ENCODE results near the gene CEP170B.
A peak's percentile ranks its signal among the peaks of the same experiment; 100 is the strongest.
"Not testable (repeated sequence)": the region's sequence is repeated elsewhere in the genome, so short reads cannot be mapped to it uniquely, and the experiment has no call there.

The CEP170B gene

GRCh38 chr14:104888489-104889374 lies 23.7 kb downstream of the CEP170B start:
- H3K36me3 ChIP-seq (ENCODE audit: control insufficient read depth, insufficient read depth, low read length), result no peaks in the 10 kb centered on the region
- H3K9ac ChIP-seq (ENCODE audit: low read length), result no peak overlapping the region
- no peaks in the 10 kb centered on the region for H3K4me1 ChIP-seq (ENCODE audit: control insufficient read depth, insufficient read depth, low read length)
- no peak overlapping the region for H3K4me3 ChIP-seq (ENCODE audit: low read length)
- H3K27me3 ChIP-seq (ENCODE audit: control insufficient read depth, insufficient read depth, low read length), result no peaks in the 10 kb centered on the region
- no peak overlapping the region for H3K27ac ChIP-seq (ENCODE audit: low read depth, low read length)

GRCh38 chr14:104889375-104889757 lies 24.3 kb downstream of the CEP170B start:
- Histone ChIP-seq H3K36me3 (ENCODE audit: control insufficient read depth, insufficient read depth, low read length) (no peaks in the 10 kb centered on the region), H3K4me1 (ENCODE audit: control insufficient read depth, insufficient read depth, low read length) (no peaks in the 10 kb centered on the region), H3K4me3 (ENCODE audit: low read length) (no peak overlapping the region), H3K27me3 (ENCODE audit: control insufficient read depth, insufficient read depth, low read length) (no peaks in the 10 kb centered on the region), H3K9ac (ENCODE audit: low read length) (no peak overlapping the region), H3K27ac (ENCODE audit: low read depth, low read length) (no peak overlapping the region)

- H3K4me1 ChIP-seq (ENCODE audit: control insufficient read depth, insufficient read depth, low read length); H3K27ac ChIP-seq (ENCODE audit: low read depth, low read length); H3K9ac ChIP-seq (ENCODE audit: low read length); H3K36me3 ChIP-seq (ENCODE audit: control insufficient read depth, insufficient read depth, low read length); H3K27me3 ChIP-seq (ENCODE audit: control insufficient read depth, insufficient read depth, low read length); H3K4me3 ChIP-seq (ENCODE audit: low read length): not testable (repeated sequence)
These were observed 25.2 kb downstream of the CEP170B start for GRCh38 chr14:104890292-104890691.

- Histone ChIP-seq H3K27me3 (ENCODE audit: control insufficient read depth, insufficient read depth, low read length) (no peaks in the 10 kb centered on the region), H3K9ac (ENCODE audit: low read length) (no peak overlapping the region), H3K27ac (ENCODE audit: low read depth, low read length) (no peak overlapping the region), H3K4me1 (ENCODE audit: control insufficient read depth, insufficient read depth, low read length) (peaks cover 5% of the 10 kb centered on the region), H3K4me3 (ENCODE audit: low read length) (no peak overlapping the region), H3K36me3 (ENCODE audit: control insufficient read depth, insufficient read depth, low read length) (no peaks in the 10 kb centered on the region)
These were observed 26.1 kb downstream of the CEP170B start for GRCh38 chr14:104891121-104891551.

- H3K4me3 ChIP-seq (ENCODE audit: low read length), result no peak overlapping the region
- no peaks in the 10 kb centered on the region for H3K27me3 ChIP-seq (ENCODE audit: control insufficient read depth, insufficient read depth, low read length)
- no peaks in the 10 kb centered on the region for H3K36me3 ChIP-seq (ENCODE audit: control insufficient read depth, insufficient read depth, low read length)
- H3K9ac ChIP-seq (ENCODE audit: low read length), result no peak overlapping the region
- H3K27ac ChIP-seq (ENCODE audit: low read depth, low read length), result no peak overlapping the region
- peaks cover 5% of the 10 kb centered on the region for H3K4me1 ChIP-seq (ENCODE audit: control insufficient read depth, insufficient read depth, low read length)
These were observed 26.8 kb downstream of the CEP170B start for GRCh38 chr14:104891664-104892530.

- peaks cover 5% of the 10 kb centered on the region for H3K4me1 ChIP-seq (ENCODE audit: control insufficient read depth, insufficient read depth, low read length)
- no peaks in the 10 kb centered on the region for H3K36me3 ChIP-seq (ENCODE audit: control insufficient read depth, insufficient read depth, low read length)
- no peaks in the 10 kb centered on the region for H3K27me3 ChIP-seq (ENCODE audit: control insufficient read depth, insufficient read depth, low read length)
- no peak overlapping the region for H3K4me3 ChIP-seq (ENCODE audit: low read length)
- no peak overlapping the region for H3K9ac ChIP-seq (ENCODE audit: low read length)
- H3K27ac ChIP-seq (ENCODE audit: low read depth, low read length), result no peak overlapping the region
These were observed 27.7 kb downstream of the CEP170B start for GRCh38 chr14:104892531-104893434.

- no peak overlapping the region for H3K9ac ChIP-seq (ENCODE audit: low read length)
- H3K36me3 ChIP-seq (ENCODE audit: control insufficient read depth, insufficient read depth, low read length), result no peaks in the 10 kb centered on the region
- peaks cover 5% of the 10 kb centered on the region for H3K4me1 ChIP-seq (ENCODE audit: control insufficient read depth, insufficient read depth, low read length)
- no peak overlapping the region for H3K4me3 ChIP-seq (ENCODE audit: low read length)
- H3K27ac ChIP-seq (ENCODE audit: low read depth, low read length), result no peak overlapping the region
- no peaks in the 10 kb centered on the region for H3K27me3 ChIP-seq (ENCODE audit: control insufficient read depth, insufficient read depth, low read length)
These were observed 28.6 kb downstream of the CEP170B start for GRCh38 chr14:104893435-104894207.

- H3K9ac ChIP-seq (ENCODE audit: low read length), result no peak overlapping the region
- no peaks in the 10 kb centered on the region for H3K27me3 ChIP-seq (ENCODE audit: control insufficient read depth, insufficient read depth, low read length)
- peaks cover 5% of the 10 kb centered on the region for H3K4me1 ChIP-seq (ENCODE audit: control insufficient read depth, insufficient read depth, low read length)
- H3K27ac ChIP-seq (ENCODE audit: low read depth, low read length), result no peak overlapping the region
- H3K36me3 ChIP-seq (ENCODE audit: control insufficient read depth, insufficient read depth, low read length), result no peaks in the 10 kb centered on the region
- H3K4me3 ChIP-seq (ENCODE audit: low read length), result no peak overlapping the region
These were observed 29.5 kb downstream of the CEP170B start for GRCh38 chr14:104894331-104895206.

- Histone ChIP-seq H3K27ac (ENCODE audit: low read depth, low read length) (no peak overlapping the region), H3K9ac (ENCODE audit: low read length) (no peak overlapping the region), H3K4me3 (ENCODE audit: low read length) (no peak overlapping the region), H3K4me1 (ENCODE audit: control insufficient read depth, insufficient read depth, low read length) (peaks cover 5% of the 10 kb centered on the region), H3K27me3 (ENCODE audit: control insufficient read depth, insufficient read depth, low read length) (no peaks in the 10 kb centered on the region), H3K36me3 (ENCODE audit: control insufficient read depth, insufficient read depth, low read length) (no peaks in the 10 kb centered on the region)
These were observed 30.2 kb downstream of the CEP170B start for GRCh38 chr14:104895207-104895785.

GRCh38 chr14:104895786-104896661 lies 31.0 kb downstream of the CEP170B start:
- Histone ChIP-seq H3K4me1 (ENCODE audit: control insufficient read depth, insufficient read depth, low read length) (peaks cover 5% of the 10 kb centered on the region), H3K27ac (ENCODE audit: low read depth, low read length) (no peak overlapping the region), H3K36me3 (ENCODE audit: control insufficient read depth, insufficient read depth, low read length) (no peaks in the 10 kb centered on the region), H3K9ac (ENCODE audit: low read length) (no peak overlapping the region), H3K4me3 (ENCODE audit: low read length) (peak overlapping the region; percentile 8), H3K27me3 (ENCODE audit: control insufficient read depth, insufficient read depth, low read length) (no peaks in the 10 kb centered on the region)
